ENCODE results near the gene HAND2. TPM values are rescaled to one million over a fixed set of nuclear protein-coding genes. Genes with fewer than 3 reads are reported as not detected.

Gene HAND2
- polyA plus RNA-seq, 10 donors = 0.15 to 2.5 (median 0.39) TPM; not detected in 3

DNA sequence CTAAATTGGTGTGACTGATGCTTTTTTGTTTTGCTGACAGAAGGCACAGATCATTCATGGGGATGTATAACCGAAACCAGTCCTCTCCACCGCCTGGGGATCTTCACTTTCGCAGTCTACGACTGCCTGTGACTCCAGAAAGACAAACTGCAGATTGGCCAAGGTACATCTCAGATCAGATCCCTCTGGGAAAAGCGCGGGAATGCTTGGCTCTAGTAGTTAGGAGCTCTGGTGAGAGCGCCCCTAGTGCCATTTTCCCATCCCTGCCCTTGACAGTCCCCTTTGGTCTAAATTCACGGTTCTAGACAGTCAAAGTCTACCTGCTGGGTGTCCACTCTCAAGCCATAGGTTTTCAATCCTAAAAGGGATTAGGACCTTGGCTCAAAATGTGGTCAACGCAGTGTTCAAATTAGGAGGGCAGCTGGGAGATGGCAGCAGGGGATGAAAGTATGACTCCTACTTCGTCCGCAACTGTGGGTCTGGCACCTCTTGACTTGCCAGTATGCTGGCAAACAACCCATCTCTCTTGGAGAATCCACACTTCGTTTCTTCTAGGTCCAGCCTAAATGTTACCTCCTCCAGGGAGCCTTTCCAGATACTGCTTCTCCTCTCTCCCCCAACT lies 6.9 kb upstream of the HAND2 start:
- DNase-seq = peak in 1 of 3 donors; percentile 35

- DNase-seq = no peak
Observed at GRCh38 chr4:173535957-173536356, 5.9 kb upstream of the HAND2 start.

GRCh38 chr4:173535165-173535902 lies 5.3 kb upstream of the HAND2 start:
- DNase-seq = no peak

- no peak for DNase-seq
Observed at GRCh38 chr4:173534434-173534833, 4.4 kb upstream of the HAND2 start.

DNA sequence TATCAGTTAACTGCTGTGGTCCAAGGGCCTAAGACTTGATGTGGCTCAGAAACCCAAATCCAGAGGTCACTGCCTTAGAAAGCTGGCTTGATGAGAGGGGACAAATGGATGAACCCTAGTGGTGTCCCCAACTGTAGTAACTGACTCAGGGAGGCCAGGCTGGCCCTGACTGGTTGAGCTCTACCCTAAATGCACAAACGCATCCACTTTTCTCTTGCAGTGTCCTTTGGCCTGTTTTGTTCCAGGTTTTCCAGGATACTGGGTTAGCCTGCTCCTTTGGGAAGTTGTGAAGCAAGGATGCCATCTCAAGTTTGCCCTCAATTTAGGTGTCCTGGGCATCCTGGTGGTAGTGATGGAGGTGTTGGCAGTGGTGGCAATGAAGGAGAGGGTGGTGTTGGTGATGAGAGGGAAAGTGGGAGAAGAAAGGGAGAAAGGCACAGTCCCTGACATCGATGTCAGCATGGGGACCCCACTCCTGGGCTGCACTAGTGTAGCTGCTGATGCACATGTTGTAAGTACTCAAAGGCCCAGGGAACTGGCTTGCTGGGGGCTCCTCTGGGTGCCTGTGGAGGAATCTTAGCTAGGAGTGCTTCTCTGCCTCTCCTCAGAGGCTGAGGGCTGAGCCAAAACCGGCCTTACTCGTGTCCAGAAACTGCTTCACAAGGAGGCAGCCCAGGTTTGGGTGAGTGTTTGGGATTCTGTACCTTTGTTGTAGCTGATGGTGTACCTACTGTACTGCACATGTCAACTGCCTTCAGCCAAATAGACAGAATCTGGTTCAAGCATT lies 2.9 kb upstream of the HAND2 start:
- no peak for DNase-seq

- DNase-seq = no peak
Observed at GRCh38 chr4:173531086-173531965, 1.3 kb upstream of the HAND2 start.

DNA sequence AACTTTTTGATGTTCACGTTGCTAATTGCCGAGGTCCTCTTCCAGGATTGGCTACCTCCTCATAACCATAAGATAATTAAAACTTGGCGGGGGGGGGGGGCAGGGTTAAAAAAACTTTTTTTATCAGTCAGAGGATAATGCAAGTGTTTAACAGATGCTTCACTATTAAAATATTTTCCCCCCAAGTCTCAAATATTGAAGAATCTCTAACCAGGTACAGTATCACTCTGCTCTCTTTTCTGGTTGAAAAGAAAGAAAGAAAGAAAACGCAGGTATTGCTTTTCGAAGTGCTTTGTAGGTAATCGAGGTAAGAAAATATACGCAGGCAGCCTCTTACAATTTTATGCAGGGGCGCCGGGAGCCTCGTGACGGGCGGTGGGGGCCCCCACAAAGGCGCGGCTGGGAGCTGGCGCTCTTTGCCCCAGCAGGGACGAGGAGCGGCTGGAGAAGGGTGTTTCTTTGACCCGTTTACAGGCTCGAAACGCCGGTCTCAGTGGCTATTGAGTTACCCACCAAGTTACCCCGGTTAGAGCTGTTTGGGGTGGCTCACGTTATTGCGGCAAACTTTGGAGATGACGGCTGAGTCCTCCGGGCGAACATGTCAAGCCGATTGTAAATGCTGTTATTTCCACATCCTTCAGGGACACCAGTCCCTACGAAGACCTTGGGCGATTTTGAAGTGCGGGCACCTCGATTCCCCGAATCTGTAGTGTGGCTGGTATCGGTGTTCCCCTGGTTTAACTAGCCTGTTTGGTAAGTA lies 477 bp upstream of the HAND2 start:
- DNase-seq = peak in 1 of 3 donors; percentile 47

GRCh38 chr4:173528378-173529321 lies 1.4 kb downstream of the HAND2 start:
- DNase-seq = peak in 1 of 3 donors; percentile 55

- DNase-seq = peak in 1 of 3 donors; percentile 72
Observed at GRCh38 chr4:173527103-173527891, 2.7 kb downstream of the HAND2 start.

- DNase-seq = no peak
Observed at GRCh38 chr4:173526724-173527102, 3.3 kb downstream of the HAND2 start.

GRCh38 chr4:173526027-173526482 lies 4.0 kb downstream of the HAND2 start:
- DNase-seq = no peak

DNA sequence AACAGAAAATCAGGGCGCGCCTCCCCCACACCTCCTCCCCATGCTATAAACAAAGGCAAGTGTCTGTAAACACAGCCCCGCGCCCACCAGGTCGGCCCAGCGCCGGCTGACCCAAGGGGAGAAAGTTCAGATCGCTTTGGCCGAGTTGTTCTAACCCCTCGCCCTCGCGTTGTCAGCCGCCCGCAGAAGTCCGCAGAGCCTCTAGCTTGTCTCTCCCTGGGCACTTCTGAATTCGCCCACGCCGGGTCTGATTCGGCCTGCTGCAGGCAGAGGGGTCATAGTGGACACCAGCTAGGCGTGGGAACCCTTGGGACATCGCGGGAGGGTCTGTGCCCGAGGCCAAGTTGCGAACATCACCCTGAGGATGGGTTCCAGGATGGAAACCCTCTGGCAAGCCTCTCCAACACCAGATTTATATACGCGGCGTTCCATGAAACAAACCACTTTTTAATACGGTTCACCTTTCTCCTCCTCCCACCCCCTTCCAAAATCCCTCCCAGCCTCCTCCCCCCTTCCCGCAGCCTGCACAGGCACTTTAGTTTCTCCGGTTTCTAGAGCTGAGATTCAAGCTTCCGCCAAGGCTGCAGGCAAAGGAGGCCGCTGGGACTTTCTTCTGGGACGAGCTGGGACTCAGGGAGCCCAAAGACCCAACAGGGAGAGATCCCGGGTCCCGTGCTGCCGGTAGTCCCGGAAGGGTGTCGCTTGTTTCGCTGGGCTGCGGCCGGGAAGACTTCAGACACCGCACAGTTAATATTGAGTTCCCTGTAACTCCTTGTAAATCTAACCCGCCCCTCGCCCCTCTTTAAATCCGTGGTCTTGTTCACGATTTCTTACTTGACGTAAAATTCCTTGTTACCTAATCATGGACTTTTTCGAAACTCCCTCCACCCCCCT lies 4.7 kb downstream of the HAND2 start:
- peak in 1 of 3 donors; percentile 27 for DNase-seq

- DNase-seq = no peak
Observed at GRCh38 chr4:173524218-173525117, 5.6 kb downstream of the HAND2 start.

- DNase-seq = no peak
Observed at GRCh38 chr4:173522951-173523395, 7.1 kb downstream of the HAND2 start.

GRCh38 chr4:173522160-173522950 lies 7.7 kb downstream of the HAND2 start:
- DNase-seq = peak; percentile 84 to 96 (median 88)

Measured in muscle of back (tissue), 11 donors.